Kidney (tissue), 14 donors: ENCODE data around the gene F2. TPM values are rescaled to one million over a fixed set of nuclear protein-coding genes. Genes with fewer than 3 reads are reported as not detected.
A peak's percentile ranks its signal among the peaks of the same experiment; 100 is the strongest.

Experiments
- DNase-seq, 5 donors: peaks; one replicate each; pipeline ENCODE4 v3.0.0-alpha.2; 2013 to 2020
- FAIRE-seq: peaks from 2 replicates; lab custom pipeline; 2012; peaks lifted over from hg19 to GRCh38; lab: Jason Lieb, UNC
- H3K27ac ChIP-seq, 2 donors: one replicate each; pipeline ENCODE4 v1.7.0; 2013; ENCODE audit warnings: low read depth in 2 of 2, low read length in 2 of 2, inconsistent platforms in 1 of 2
- H3K27me3 ChIP-seq: one replicate; pipeline ENCODE4 v1.7.1; 2013; ENCODE audit warnings: low read length, inconsistent platforms; ENCODE audit not compliant: control insufficient read depth, insufficient read depth
- H3K36me3 ChIP-seq, 3 donors: one replicate each; pipeline versions ENCODE4 v1.7.0 to v1.7.1; 2013; ENCODE audit warnings: low read length in 3 of 3, control low read depth in 1 of 3, inconsistent platforms in 1 of 3; ENCODE audit not compliant: insufficient read depth in 3 of 3, control insufficient read depth in 2 of 3
- H3K4me1 ChIP-seq, 3 donors: one replicate each; pipeline versions ENCODE4 v1.7.0 to v1.7.1; 2013; ENCODE audit warnings: low read length in 3 of 3, inconsistent platforms in 1 of 3, low read depth in 1 of 3; ENCODE audit not compliant: control insufficient read depth in 2 of 3, insufficient read depth in 2 of 3
- H3K4me3 ChIP-seq, 3 donors: one replicate each; pipeline versions ENCODE4 v1.7.0 to v1.8.1; 2013; ENCODE audit warnings: low read length in 3 of 3, control low read depth in 1 of 3, inconsistent platforms in 1 of 3
- H3K9ac ChIP-seq, 3 donors: one replicate each; pipeline versions ENCODE4 v1.7.0 to v1.7.1; 2013; ENCODE audit warnings: low read length in 3 of 3, control low read depth in 1 of 3, inconsistent platforms in 1 of 3
- H3K9me3 ChIP-seq, 3 donors: one replicate each; pipeline versions ENCODE4 v1.7.0 to v1.7.1; 2013; ENCODE audit warnings: low read length in 3 of 3, control low read depth in 1 of 3, inconsistent platforms in 1 of 3; ENCODE audit not compliant: control insufficient read depth in 2 of 3, insufficient read depth in 1 of 3
- CTCF ChIP-seq: IDR thresholded peaks from 3 replicates; pipeline ENCODE4 v1.5.1; 2012; ENCODE audit warnings: mild to moderate bottlenecking, moderate library complexity, borderline replicate concordance; ENCODE audit not compliant: insufficient read depth; ENCODE audit errors: extremely low read depth
- intact Hi-C: fragments of 100-400 bp; cut with DNase I; formaldehyde crosslinking; loops from one replicate; pipeline ENCODE4 v1.11.1; 2022
- polyA plus RNA-seq: library from polyadenylated mRNA; stranded (reverse); fragments of 350-450 nt; fragmentation: Illumina TruSeq; extraction: RNeasy Lipid Tissue Mini Kit (QIAGEN cat#74804); gene quantifications from one replicate; pipeline ENCODE4 v1.2.3, GENCODE V29; 2014; ENCODE audit warnings: low read depth, low replicate concordance; ENCODE audit not compliant: insufficient read depth
- total RNA-seq: library from RNA; stranded (reverse); fragmentation: NEBNext Ultra II Directional; extraction: Animal tissue kit (Norgen Biotek cat#: 25700); gene quantifications from one replicate; pipeline ENCODE4 v1.2.1, GENCODE V29; 2021
- donor health status: control.
- donor health status: control.
- donor health status: control.
- donor health status: control.
- donor health status: control.
- donor health status: DM: yes; HTN: yes; CAD: no.
- donor health status: Normal renal cell carcinoma (clear cell type).

Gene F2
- total and polyA plus RNA-seq, 2 donors from 2014 or later, result not detected

- Histone ChIP-seq H3K4me3 (no peak overlapping the region), H3K27ac (no peak overlapping the region), H3K4me1 (peaks cover 0 to 22% (median 0%) of the 10 kb centered on the region in 3 donors), H3K9ac (no peak overlapping the region), H3K36me3 (peaks cover 0 to 28% (median 13%) of the 10 kb centered on the region in 3 donors), H3K27me3 (no peaks in the 10 kb centered on the region), H3K9me3 (no peaks in the 10 kb centered on the region)
- no peak for TF ChIP-seq CTCF
- FAIRE-seq, result no peak
- DNase-seq, result peak in 1 of 5 donors; percentile 66
- intact Hi-C loops, result no loop called here
Measured at GRCh38 chr11:46679241-46680163, 39.5 kb upstream of the F2 start.

- Histone ChIP-seq H3K9me3 (no peaks in the 10 kb centered on the region), H3K36me3 (peaks cover 0 to 28% (median 13%) of the 10 kb centered on the region in 3 donors), H3K4me3 (no peak overlapping the region), H3K4me1 (peaks cover 0 to 14% (median 0%) of the 10 kb centered on the region in 3 donors), H3K9ac (no peak overlapping the region), H3K27me3 (no peaks in the 10 kb centered on the region), H3K27ac (no peak overlapping the region)
- no peak for TF ChIP-seq CTCF
- peak in 1 of 5 donors; percentile 64 for DNase-seq
- intact Hi-C loops, result no loop called here
- no peak for FAIRE-seq
Measured at GRCh38 chr11:46680164-46680760, 38.8 kb upstream of the F2 start.

- no peak overlapping the region for H3K9ac ChIP-seq
- no peak overlapping the region for H3K27ac ChIP-seq
- FAIRE-seq (no peak), DNase-seq (peak in 1 of 5 donors; percentile 53)
- intact Hi-C loops, result no loop called here
- no peak overlapping the region for H3K4me3 ChIP-seq
- no peaks in the 10 kb centered on the region for H3K27me3 ChIP-seq
- no peaks in the 10 kb centered on the region for H3K9me3 ChIP-seq
- no peak for TF ChIP-seq CTCF
- H3K4me1 ChIP-seq, result peaks cover 0 to 8% (median 0%) of the 10 kb centered on the region in 3 donors
- peaks cover 0 to 28% (median 13%) of the 10 kb centered on the region in 3 donors for H3K36me3 ChIP-seq
Measured at GRCh38 chr11:46680815-46681214, 38.2 kb upstream of the F2 start.
